ENCODE data around the gene ARFIP1. TPM values are rescaled to one million over a fixed set of nuclear protein-coding genes. Genes with fewer than 3 reads are reported as not detected.

Gene ARFIP1
- polyA plus RNA-seq (30.3 and 35.1 TPM in 2 replicates), polyA minus RNA-seq (63.7 and 65.7 TPM in 2 replicates)

- peak; percentile 83 for TF ChIP-seq POLR2AphosphoS5 (IDR thresholded peaks at IDR 0.05)
- TF ChIP-seq EP300 (conservative IDR thresholded peaks at IDR 0.05; ENCODE audit: poor library complexity, severe bottlenecking) = peak; percentile 67
- TF ChIP-seq MXI1 (conservative IDR thresholded peaks at IDR 0.05; ENCODE audit: poor library complexity, severe bottlenecking) = peak; percentile 81
- peak; percentile 67 for TF ChIP-seq CTCF (IDR thresholded peaks at IDR 0.05; ENCODE audit: poor library complexity, severe bottlenecking)
- TF ChIP-seq REST (IDR thresholded peaks at IDR 0.05; ENCODE audit: borderline replicate concordance) = peak; percentile 69
- no peak for TF ChIP-seq EZH2 (IDR thresholded peaks at IDR 0.05; ENCODE audit: borderline replicate concordance, insufficient read depth, low read length, poor library complexity, severe bottlenecking)
- peak; percentile 63 for TF ChIP-seq SMC3 (conservative IDR thresholded peaks at IDR 0.05; ENCODE audit: poor library complexity)
- peak; percentile 85 for TF ChIP-seq TAF1 (IDR thresholded peaks at IDR 0.05; ENCODE audit: low read depth)
- peak; percentile 52 for TF ChIP-seq RAD21 (conservative IDR thresholded peaks at IDR 0.05)
- Histone ChIP-seq H4K20me1 (ENCODE audit: insufficient read depth) (no peaks in the 10 kb centered on the region), H3K79me2 (replicated peaks; ENCODE audit: insufficient read depth, low read length) (peaks cover 87% of the 10 kb centered on the region), H3K4me2 (ENCODE audit: low read length) (peak within 1 kb of the TSS; percentile 94), H3K36me3 (ENCODE audit: insufficient read depth, low read length) (no peaks in the 10 kb centered on the region), H2AFZ (ENCODE audit: low read depth, low read length) (peak within 1 kb of the TSS; percentile 78), H3K27ac (ENCODE audit: low read length) (peak within 1 kb of the TSS; percentile 89), H3K9me3 (ENCODE audit: low read length) (no peaks in the 10 kb centered on the region), H3K4me3 (ENCODE audit: low read length) (peak within 1 kb of the TSS; percentile 84), H3K9ac (ENCODE audit: low read length) (peak within 1 kb of the TSS; percentile 90), H3F3A (ENCODE audit: insufficient read depth, low read length, poor library complexity, severe bottlenecking) (no peaks in the 10 kb centered on the region), H3K27me3 (ENCODE audit: insufficient read depth, low read depth, low read length) (no peaks in the 10 kb centered on the region), H3K9me2 (ENCODE audit: insufficient read depth, low read length) (no peaks in the 10 kb centered on the region)
Measured at GRCh38 chr4:152779513-152780266, at the start of gene ARFIP1, which contains the start of gene TIGD4. Gene ARFIP1 (plus strand): TSS chr4:152779954. CDS start chr4:152829634, 49,680 bp downstream. Gene TIGD4 (minus strand): TSS chr4:152779730. CDS start chr4:152771004, 8,726 bp downstream.

GRCh38 chr4:152731997-152732396 is 47.8 kb upstream of the ARFIP1 start:
- TF ChIP-seq RAD21 (conservative IDR thresholded peaks at IDR 0.05) = no peak
- no peak for TF ChIP-seq EP300 (conservative IDR thresholded peaks at IDR 0.05; ENCODE audit: poor library complexity, severe bottlenecking)
- Histone ChIP-seq H3K27me3 (ENCODE audit: insufficient read depth, low read depth, low read length) (no peaks in the 10 kb centered on the region), H3K4me2 (ENCODE audit: low read length) (no peak overlapping the region), H3K4me3 (ENCODE audit: low read length) (no peak overlapping the region), H4K20me1 (ENCODE audit: insufficient read depth) (no peaks in the 10 kb centered on the region), H2AFZ (ENCODE audit: low read depth, low read length) (no peak overlapping the region), H3K27ac (ENCODE audit: low read length) (no peak overlapping the region), H3K9me2 (ENCODE audit: insufficient read depth, low read length) (no peaks in the 10 kb centered on the region), H3K9ac (ENCODE audit: low read length) (no peak overlapping the region), H3F3A (ENCODE audit: insufficient read depth, low read length, poor library complexity, severe bottlenecking) (no peaks in the 10 kb centered on the region), H3K9me3 (ENCODE audit: low read length) (no peaks in the 10 kb centered on the region), H3K36me3 (ENCODE audit: insufficient read depth, low read length) (no peaks in the 10 kb centered on the region), H3K79me2 (replicated peaks; ENCODE audit: insufficient read depth, low read length) (no peaks in the 10 kb centered on the region)
